GM23338 (cell line): ENCODE results near the gene ZDHHC13. TPM values are rescaled to one million over a fixed set of nuclear protein-coding genes. Genes with fewer than 3 reads are reported as not detected.

Source experiments
- ATAC-seq: fragments of 200-7000 bp; cut with Tn5 transposase; 3 replicates; pipeline ENCODE4 v1.9.1; 2020
- DNase-seq: peaks from one replicate; pipeline ENCODE4 v3.0.0-alpha.2; 2015; ENCODE audit warnings: low spot score
- H2AFZ ChIP-seq: fragments of 200-600 bp; sonication (generic); 2 replicates; pipeline ENCODE4 v1.8.0; 2016; ENCODE audit warnings: antibody characterized with exemption, mild to moderate bottlenecking, moderate library complexity
- H3F3A ChIP-seq: fragments of 200-600 bp; sonication (generic); replicated peaks from 2 replicates; pipeline ENCODE4 v1.8.0; 2017; ENCODE audit warnings: antibody characterized with exemption, mixed run types, low read depth
- H3K27ac ChIP-seq: fragments of 200-600 bp; sonication (generic); 2 replicates; pipeline ENCODE4 v1.6.1; 2016; ENCODE audit warnings: low read depth
- H3K27me3 ChIP-seq: fragments of 200-600 bp; sonication (generic); 2 replicates; pipeline ENCODE4 v1.8.0; 2016; ENCODE audit warnings: mild to moderate bottlenecking, mixed run types, moderate library complexity; ENCODE audit not compliant: insufficient read depth
- H3K36me3 ChIP-seq: fragments of 200-600 bp; sonication (generic); 2 replicates; pipeline ENCODE4 v1.8.0; 2016; ENCODE audit warnings: mild to moderate bottlenecking; ENCODE audit not compliant: insufficient read depth
- H3K4me1 ChIP-seq: fragments of 200-600 bp; sonication (generic); 2 replicates; pipeline ENCODE4 v1.8.0; 2016; ENCODE audit warnings: mild to moderate bottlenecking, moderate library complexity; ENCODE audit not compliant: insufficient read depth
- H3K4me2 ChIP-seq: fragments of 200-600 bp; sonication (generic); 2 replicates; pipeline ENCODE4 v1.7.1; 2017; ENCODE audit warnings: mixed run types
- H3K4me3 ChIP-seq: fragments of 200-600 bp; sonication (generic); 2 replicates; pipeline ENCODE4 v1.6.1; 2016; ENCODE audit warnings: mixed run types
- H3K79me2 ChIP-seq: fragments of 200-600 bp; sonication (generic); replicated peaks from 2 replicates; pipeline ENCODE4 v1.8.0; 2017; ENCODE audit warnings: mild to moderate bottlenecking; ENCODE audit not compliant: insufficient read depth
- H3K9me2 ChIP-seq: fragments of 200-600 bp; sonication (generic); 2 replicates; pipeline ENCODE4 v1.8.0; 2017; ENCODE audit not compliant: insufficient read depth
- H4K20me1 ChIP-seq: fragments of 200-600 bp; sonication (generic); replicated peaks from 2 replicates; pipeline ENCODE4 v1.8.0; 2017; ENCODE audit warnings: mild to moderate bottlenecking; ENCODE audit not compliant: insufficient read depth
- H3K27ac Mint-ChIP-seq: 2 replicates; pipeline ENCODE4 v1.8.0; 2020; ENCODE audit warnings: inconsistent platforms, mild to moderate bottlenecking, moderate library complexity, mixed read lengths
- H3K27me3 Mint-ChIP-seq: 3 replicates; pipeline ENCODE4 v1.8.0; 2022; ENCODE audit warnings: low read depth, mild to moderate bottlenecking, moderate library complexity, mixed read lengths, inconsistent platforms; ENCODE audit not compliant: insufficient read depth, poor library complexity
- H3K36me3 Mint-ChIP-seq: 3 replicates; pipeline ENCODE4 v1.8.0; 2021; ENCODE audit warnings: low read depth, mild to moderate bottlenecking, inconsistent platforms, moderate library complexity, mixed read lengths
- H3K4me1 Mint-ChIP-seq: 3 replicates; pipeline ENCODE4 v1.8.0; 2020; ENCODE audit warnings: mild to moderate bottlenecking, inconsistent platforms, mixed read lengths
- H3K4me3 Mint-ChIP-seq: 3 replicates; pipeline ENCODE4 v1.8.0; 2021; ENCODE audit warnings: moderate library complexity, mild to moderate bottlenecking, inconsistent platforms, mixed read lengths
- H3K9me3 Mint-ChIP-seq: 3 replicates; pipeline ENCODE4 v1.8.0; 2020; ENCODE audit warnings: moderate library complexity, mild to moderate bottlenecking, inconsistent platforms, mixed read lengths
- CREB1 ChIP-seq: fragments of 250-450 bp; sonication (Bioruptor Pico); IDR thresholded peaks from 2 replicates; pipeline ENCODE4 v1.5.0; 2020; ENCODE audit warnings: low read depth, mild to moderate bottlenecking, moderate library complexity
- CTCF ChIP-seq, 2 experiments: fragments of 200-600 bp in 1 of 2; sonication (generic) in 1 of 2; conservative IDR thresholded peaks; 2 replicates each; pipeline versions ENCODE4 v1.5.1 to v1.6.1; 2016 to 2017; ENCODE audit warnings: antibody characterized with exemption in 2 of 2, low read depth in 2 of 2, mild to moderate bottlenecking in 2 of 2, moderate library complexity in 1 of 2
- EZH2 ChIP-seq: fragments of 200-600 bp; sonication (generic); IDR thresholded peaks from one replicate; pipeline ENCODE4 v1.8.0; 2017; ENCODE audit warnings: antibody characterized with exemption, mild to moderate bottlenecking, low read depth; ENCODE audit not compliant: unreplicated experiment
- EZH2phosphoT487 ChIP-seq: fragments of 200-600 bp; sonication (generic); IDR thresholded peaks from one replicate; pipeline ENCODE4 v1.8.1; 2018; ENCODE audit warnings: antibody characterized with exemption; ENCODE audit not compliant: unreplicated experiment
- JUNB ChIP-seq: IDR thresholded peaks from one replicate; pipeline ENCODE4 v1.6.1; 2016; ENCODE audit warnings: antibody characterized with exemption; ENCODE audit not compliant: unreplicated experiment
- NANOG ChIP-seq: IDR thresholded peaks from 2 replicates; pipeline ENCODE4 v1.6.1; 2016; ENCODE audit warnings: antibody characterized with exemption, borderline replicate concordance
- POLR2AphosphoS5 ChIP-seq: IDR thresholded peaks from 2 replicates; pipeline ENCODE4 v1.6.1; 2016; ENCODE audit warnings: antibody characterized with exemption, low read depth
- REST ChIP-seq: IDR thresholded peaks from one replicate; pipeline ENCODE4 v1.6.1; 2018; ENCODE audit warnings: antibody characterized with exemption; ENCODE audit not compliant: unreplicated experiment
- STAT1 ChIP-seq: IDR thresholded peaks from one replicate; pipeline ENCODE4 v1.6.1; 2016; ENCODE audit warnings: antibody characterized with exemption; ENCODE audit not compliant: unreplicated experiment
- ZNF114 ChIP-seq: fragments of 250-450 bp; sonication (Bioruptor Pico); IDR thresholded peaks from 2 replicates; pipeline ENCODE4 v1.5.0; 2020; ENCODE audit warnings: mild to moderate bottlenecking, moderate library complexity
- ZNF331 ChIP-seq: fragments of 250-450 bp; sonication (Bioruptor Pico); IDR thresholded peaks from 2 replicates; pipeline ENCODE4 v1.5.0; 2020; ENCODE audit warnings: low read depth, mild to moderate bottlenecking, moderate library complexity
- ZNF462 ChIP-seq: fragments of 250-450 bp; sonication (Bioruptor Pico); IDR thresholded peaks from 2 replicates; pipeline ENCODE4 v1.5.0; 2020; ENCODE audit warnings: mild to moderate bottlenecking, moderate library complexity
- polyA plus RNA-seq: library from polyadenylated mRNA; unstranded; fragments of >200 nt; fragmentation: Nextera tagmentation; extraction: Ambion mirVana; gene quantifications from 2 replicates; pipeline ENCODE4 v1.2.1, GENCODE V29; 2016
- total RNA-seq: library from RNA; depleted of rRNA; stranded (reverse); fragments of >200 nt; shearing (Covaris generic); gene quantifications from 2 replicates; pipeline ENCODE4 v1.2.3, GENCODE V29; 2014
- TF ChIP-seq, protein P1 (sequence below): IDR thresholded peaks from 2 replicates; pipeline ENCODE4 v1.6.1; 2016; ENCODE audit warnings: antibody characterized with exemption

The ZDHHC13 gene
- total and polyA plus RNA-seq, 2 experiments from 2014 or later = 21.0 to 27.7 TPM

GRCh38 chr11:19084661-19085315 lies 32.2 kb upstream of the ZDHHC13 start:
- TF ChIP-seq ZNF114 (CRISPR knock-in tag) (no peak), ZNF462 (CRISPR knock-in tag) (no peak), CTCF (conservative IDR thresholded peaks at IDR 0.05; ENCODE audit: low read depth in 2 of 2) (no peak), NANOG (no peak), POLR2AphosphoS5 (no peak), EZH2phosphoT487 (no peak), JUNB (no peak), CREB1 (no peak), EZH2 (no peak), STAT1 (no peak), REST (no peak), ZNF331 (no peak)
- TF ChIP-seq, protein P1, sequence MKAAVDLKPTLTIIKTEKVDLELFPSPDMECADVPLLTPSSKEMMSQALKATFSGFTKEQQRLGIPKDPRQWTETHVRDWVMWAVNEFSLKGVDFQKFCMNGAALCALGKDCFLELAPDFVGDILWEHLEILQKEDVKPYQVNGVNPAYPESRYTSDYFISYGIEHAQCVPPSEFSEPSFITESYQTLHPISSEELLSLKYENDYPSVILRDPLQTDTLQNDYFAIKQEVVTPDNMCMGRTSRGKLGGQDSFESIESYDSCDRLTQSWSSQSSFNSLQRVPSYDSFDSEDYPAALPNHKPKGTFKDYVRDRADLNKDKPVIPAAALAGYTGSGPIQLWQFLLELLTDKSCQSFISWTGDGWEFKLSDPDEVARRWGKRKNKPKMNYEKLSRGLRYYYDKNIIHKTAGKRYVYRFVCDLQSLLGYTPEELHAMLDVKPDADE = no peak
- H3K27me3 ChIP-seq = no peaks in the 10 kb centered on the region
- DNase-seq = no peak
- H3K36me3 ChIP-seq = no peaks in the 10 kb centered on the region; the same call in 1 of the 2 replicates
- H2AFZ ChIP-seq = no peak overlapping the region
- H3K4me1 ChIP-seq = no peaks in the 10 kb centered on the region
- Mint-ChIP-seq H3K4me3 (no peak overlapping the region), H3K36me3 (no peaks in the 10 kb centered on the region), H3K27ac (no peak overlapping the region), H3K27me3 (peaks cover 6% of the 10 kb centered on the region), H3K4me1 (no peaks in the 10 kb centered on the region), H3K9me3 (peaks cover 3% of the 10 kb centered on the region; the same call in 2 of the 3 replicates)
- no peaks in the 10 kb centered on the region for H3K79me2 ChIP-seq
- no peak for ATAC-seq
- no peaks in the 10 kb centered on the region for H4K20me1 ChIP-seq
- no peaks in the 10 kb centered on the region; the same call in 1 of the 2 replicates for H3K9me2 ChIP-seq
- no peak overlapping the region for H3K27ac ChIP-seq
- H3F3A ChIP-seq = no peaks in the 10 kb centered on the region
- no peak overlapping the region for H3K4me2 ChIP-seq
- no peak overlapping the region for H3K4me3 ChIP-seq
